ENCODE data around the gene NXPE1.

NXPE1 gene

DNA sequence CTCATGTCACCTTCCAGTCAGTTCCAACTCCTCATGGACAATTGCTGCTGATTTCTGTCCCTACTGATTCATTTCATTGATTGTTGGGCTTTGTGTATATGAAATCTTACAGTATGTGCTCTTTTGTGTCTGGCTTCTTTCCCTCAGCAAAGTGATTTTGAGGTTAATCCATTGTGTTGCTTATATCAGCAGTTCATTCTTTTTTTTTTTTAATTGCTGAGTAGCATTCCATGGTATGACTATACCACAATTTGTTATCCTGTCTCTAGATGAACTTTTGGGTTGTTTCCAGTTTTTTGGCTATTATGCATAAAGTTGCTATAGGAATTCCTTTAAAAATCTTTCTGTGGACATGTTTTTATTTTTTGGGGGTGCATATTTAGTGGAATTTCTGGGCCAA is 59.9 kb downstream of the NXPE1 start:
- H3K27ac ChIP-seq, result no peak overlapping the region
- TF ChIP-seq, protein P1, sequence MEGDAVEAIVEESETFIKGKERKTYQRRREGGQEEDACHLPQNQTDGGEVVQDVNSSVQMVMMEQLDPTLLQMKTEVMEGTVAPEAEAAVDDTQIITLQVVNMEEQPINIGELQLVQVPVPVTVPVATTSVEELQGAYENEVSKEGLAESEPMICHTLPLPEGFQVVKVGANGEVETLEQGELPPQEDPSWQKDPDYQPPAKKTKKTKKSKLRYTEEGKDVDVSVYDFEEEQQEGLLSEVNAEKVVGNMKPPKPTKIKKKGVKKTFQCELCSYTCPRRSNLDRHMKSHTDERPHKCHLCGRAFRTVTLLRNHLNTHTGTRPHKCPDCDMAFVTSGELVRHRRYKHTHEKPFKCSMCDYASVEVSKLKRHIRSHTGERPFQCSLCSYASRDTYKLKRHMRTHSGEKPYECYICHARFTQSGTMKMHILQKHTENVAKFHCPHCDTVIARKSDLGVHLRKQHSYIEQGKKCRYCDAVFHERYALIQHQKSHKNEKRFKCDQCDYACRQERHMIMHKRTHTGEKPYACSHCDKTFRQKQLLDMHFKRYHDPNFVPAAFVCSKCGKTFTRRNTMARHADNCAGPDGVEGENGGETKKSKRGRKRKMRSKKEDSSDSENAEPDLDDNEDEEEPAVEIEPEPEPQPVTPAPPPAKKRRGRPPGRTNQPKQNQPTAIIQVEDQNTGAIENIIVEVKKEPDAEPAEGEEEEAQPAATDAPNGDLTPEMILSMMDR (conservative IDR thresholded peaks at IDR 0.05), result no peak

DNA sequence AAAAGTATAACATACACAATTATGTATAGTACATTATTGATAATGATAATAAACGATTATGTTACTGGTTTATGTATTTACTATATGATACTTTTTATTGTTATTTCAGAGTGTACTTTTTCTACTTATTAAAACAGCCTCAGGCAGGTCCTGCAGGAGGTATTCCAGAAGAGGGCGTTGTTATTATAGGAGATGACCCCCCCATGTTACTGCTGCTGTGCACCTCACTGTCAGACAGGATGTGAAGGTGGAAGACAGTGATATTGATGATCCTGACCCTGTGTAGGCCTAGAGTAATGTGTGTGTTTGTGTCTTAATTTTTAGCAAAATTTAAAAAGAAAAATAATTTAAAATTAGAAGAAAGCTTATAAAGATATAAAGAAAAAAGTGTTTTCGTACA is 62.8 kb downstream of the NXPE1 start:
- TF ChIP-seq, protein P1 (conservative IDR thresholded peaks at IDR 0.05), result no peak; the same call in 1 of the 2 replicates
- no peak overlapping the region for H3K27ac ChIP-seq

DNA sequence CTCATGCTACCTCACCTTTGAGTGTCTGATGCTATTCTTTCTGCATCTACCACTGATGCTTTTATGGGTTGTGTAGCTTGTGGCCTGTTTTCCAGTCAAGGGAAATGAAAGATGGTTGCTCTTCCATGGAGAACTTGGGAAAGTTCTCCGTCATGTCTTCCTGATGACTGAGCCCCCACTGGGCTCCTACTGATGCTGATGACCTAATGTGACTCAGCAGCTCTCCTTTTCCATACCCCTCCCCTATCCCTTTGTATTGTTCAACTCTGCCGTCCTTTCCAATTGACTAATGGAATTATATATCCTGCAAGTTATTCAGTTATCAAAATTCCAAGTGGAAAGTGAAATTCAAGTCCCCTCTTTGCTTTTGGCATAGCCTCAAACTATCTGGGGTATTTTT is 75.8 kb downstream of the NXPE1 start:
- TF ChIP-seq, protein P1 (conservative IDR thresholded peaks at IDR 0.05), result no peak
- H3K27ac ChIP-seq, result no peak overlapping the region

DNA sequence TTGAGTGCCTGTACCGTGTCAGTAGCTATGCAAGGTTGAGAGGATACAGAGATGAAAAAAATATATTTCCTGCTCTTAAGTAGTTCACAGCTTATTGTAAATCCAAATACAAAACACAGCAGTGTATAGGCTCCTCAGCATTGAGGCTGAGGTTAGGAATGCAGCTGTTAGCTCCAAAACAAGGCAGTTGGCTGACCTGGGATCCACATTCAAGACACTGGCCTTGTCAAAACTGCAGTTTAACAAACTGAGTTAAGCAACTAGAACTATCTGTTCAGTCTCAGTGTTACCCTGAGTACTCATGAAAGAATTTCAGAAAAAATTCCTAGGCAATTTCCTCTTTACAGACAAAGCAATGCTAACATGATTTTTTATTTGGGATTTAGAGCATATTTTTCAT is 77.6 kb downstream of the NXPE1 start:
- H3K27ac ChIP-seq, result no peak overlapping the region

DNA sequence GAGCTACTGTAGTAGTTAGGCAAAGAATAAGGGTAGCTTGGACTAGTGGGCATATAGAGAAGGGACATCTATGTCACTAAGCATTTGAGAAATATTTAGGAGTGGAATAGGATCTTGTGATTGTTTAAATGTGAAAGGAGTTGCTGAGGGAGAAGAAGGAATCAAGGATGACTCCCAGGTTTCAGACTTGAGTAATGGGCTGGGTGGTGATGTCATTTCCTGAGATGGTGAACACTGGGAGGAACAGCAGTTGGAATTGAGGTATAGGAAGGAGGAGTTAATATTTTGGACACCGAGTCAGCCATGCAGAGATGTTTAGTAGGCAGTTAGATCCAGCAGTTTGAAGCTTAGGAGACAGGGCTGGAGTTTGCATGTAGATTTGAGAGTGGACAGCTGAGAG is 80.3 kb downstream of the NXPE1 start:
- TF ChIP-seq, protein P1 (conservative IDR thresholded peaks at IDR 0.05), result no peak
- no peak overlapping the region for H3K27ac ChIP-seq

More for the DNA sequence above, 77.6 kb downstream of the NXPE1 start:
- TF ChIP-seq, protein P1 (conservative IDR thresholded peaks at IDR 0.05), result no peak

DNA sequence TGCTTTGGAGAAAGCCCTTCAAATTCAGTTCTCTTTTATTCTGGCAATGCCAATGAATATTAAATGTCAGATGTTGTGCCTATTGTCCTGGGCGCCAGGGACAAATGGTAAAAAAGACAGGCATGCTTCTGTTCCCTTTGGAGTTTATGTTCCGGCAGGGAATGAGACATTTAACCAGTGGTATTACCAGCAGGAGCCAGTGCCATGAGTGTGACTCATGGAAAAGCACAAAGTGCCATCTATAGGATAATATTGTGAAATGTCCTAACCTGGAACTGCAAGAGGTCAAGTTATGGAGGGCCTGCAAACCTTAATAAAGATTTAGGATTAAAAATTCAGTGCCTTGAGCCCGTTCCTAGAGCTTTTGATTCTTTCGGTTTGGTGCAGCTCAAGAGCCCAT is 80.9 kb downstream of the NXPE1 start:
- TF ChIP-seq, protein P1 (conservative IDR thresholded peaks at IDR 0.05), result no peak
- 0 out of 2 replicates have a peak overlapping the region, but pooled peaks have one; percentile 4 for H3K27ac ChIP-seq

DNA sequence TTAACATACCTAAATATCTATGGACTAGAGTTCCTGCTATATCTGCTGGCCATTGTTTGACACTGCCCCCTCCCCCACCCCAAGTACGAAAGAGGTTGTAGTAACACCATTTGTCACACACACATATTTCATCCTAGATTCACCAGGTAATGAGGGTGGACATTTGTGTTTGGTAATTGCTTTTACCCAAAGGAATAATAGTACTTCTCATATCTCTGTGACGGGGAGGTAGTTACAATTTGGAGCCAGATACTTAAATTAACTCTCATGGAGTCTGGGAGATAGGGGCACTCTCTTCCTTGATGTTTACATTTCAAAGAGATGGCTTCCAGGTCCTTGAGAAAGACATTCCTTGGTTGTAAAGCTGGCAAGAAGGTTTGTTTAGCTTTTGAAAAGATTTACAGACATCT is 81.7 kb downstream of the NXPE1 start:
- 0 out of 2 replicates have a peak overlapping the region, but pooled peaks have one; percentile 4 for H3K27ac ChIP-seq
- TF ChIP-seq, protein P1 (conservative IDR thresholded peaks at IDR 0.05), result no peak

All from VCaP (cell line).